Muscle of arm (tissue), 12 donors: ENCODE measurements around the gene NEK2. TPM values are rescaled to one million over a fixed set of nuclear protein-coding genes. Genes with fewer than 3 reads are reported as not detected.
"Not testable (repeated sequence)": the region's sequence is repeated elsewhere in the genome, so short reads cannot be mapped to it uniquely, and the experiment has no call there.

Experiments used
- DNase-seq: peaks from one replicate; pipeline ENCODE4 v3.0.0-alpha.2; 2013
- polyA plus RNA-seq, 12 donors: library from polyadenylated mRNA; unstranded; fragments of 120-200 nt; gene quantifications; one replicate each; pipeline ENCODE4 v1.2.1, GENCODE V29; 2013; ENCODE audit not compliant: insufficient read length in 12 of 12

Gene NEK2
- polyA plus RNA-seq, 12 donors = 3.4 to 11.5 (median 7.2) TPM; not detected in 1

DNA sequence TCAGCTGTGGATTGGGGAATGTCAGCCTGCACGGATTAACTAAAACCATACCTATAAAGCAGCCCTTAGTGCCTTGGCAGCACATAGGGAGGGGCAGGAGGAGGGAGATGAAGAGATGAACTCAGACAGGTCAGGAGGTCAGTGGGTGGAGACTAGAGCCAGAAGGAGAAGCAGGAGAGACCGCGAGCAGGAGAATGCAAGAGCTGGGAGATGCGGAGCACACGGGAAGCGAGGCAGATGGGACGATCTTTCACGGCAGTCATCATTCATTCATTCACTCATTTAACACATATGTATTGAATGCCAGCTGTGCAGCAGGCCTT lies 41.9 kb downstream of the NEK2 start:
- DNase-seq = no peak

DNA sequence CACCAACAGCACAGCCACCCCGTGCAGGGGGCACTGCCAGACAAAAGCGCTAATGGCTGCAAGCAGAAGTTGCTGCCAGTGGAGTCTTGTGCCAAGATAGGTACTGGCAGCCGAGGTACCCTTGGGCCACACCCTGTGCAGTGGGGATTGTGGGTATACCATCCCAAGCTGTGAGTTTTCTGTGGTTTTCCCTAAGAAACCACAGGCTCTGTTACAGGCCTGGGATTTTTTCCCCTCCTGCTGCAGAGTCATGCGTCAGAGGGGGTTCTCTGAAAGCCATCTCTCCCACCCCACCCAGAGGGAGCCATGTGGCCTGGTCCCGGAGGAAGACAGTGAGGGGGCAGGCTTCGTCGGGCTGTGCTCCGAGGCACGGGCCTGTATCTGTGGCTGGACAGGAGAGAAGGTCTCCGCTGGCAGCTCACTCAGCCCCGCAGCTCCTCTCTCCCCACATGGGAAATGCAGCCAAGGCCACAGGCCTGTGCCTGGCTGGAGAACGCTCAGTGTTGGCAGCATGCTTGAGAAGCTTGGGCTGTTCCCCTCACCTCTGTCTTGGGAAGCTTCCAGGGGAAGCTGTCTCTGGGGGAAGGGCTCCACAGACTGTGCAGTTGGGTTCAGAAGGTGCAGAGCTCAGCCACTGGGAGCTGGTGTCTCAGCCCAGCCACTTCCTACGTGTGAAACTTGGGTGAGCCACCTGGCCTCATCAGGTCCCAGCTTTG lies 42.5 kb downstream of the NEK2 start:
- no peak for DNase-seq

DNA sequence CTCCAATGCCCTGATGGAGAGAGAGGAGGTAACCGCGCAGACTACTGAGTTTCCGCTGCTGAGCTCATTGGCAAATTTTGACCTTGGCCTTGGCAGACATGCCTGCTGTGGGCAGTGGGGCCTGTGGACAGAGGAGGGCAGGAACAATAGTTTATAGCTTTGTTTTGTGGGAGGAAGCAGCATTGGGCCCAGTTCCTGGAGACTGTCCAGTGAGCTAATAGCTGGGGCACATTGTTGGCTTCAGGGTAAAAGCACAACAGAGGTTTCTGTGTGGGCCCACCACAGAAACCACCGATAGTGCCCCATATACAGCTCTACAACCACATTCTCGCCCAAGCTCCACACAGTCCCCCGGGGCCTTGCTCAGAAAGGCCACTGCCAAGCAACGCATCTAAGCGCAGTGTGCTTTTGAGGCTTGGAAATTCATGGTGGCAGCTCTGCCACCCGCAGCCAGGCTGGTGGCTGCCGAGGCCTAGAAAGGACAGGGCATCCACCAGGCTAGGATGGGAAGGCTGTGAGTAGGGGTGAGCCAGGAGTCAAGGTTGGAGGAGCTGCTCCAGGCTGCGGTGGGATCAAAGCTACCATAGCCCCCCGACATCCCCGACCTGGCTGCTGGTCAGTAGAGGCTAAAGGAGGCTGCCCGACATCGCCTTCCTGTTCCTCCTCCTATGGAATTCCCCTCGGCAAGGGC lies 43.2 kb downstream of the NEK2 start:
- no peak for DNase-seq

DNA sequence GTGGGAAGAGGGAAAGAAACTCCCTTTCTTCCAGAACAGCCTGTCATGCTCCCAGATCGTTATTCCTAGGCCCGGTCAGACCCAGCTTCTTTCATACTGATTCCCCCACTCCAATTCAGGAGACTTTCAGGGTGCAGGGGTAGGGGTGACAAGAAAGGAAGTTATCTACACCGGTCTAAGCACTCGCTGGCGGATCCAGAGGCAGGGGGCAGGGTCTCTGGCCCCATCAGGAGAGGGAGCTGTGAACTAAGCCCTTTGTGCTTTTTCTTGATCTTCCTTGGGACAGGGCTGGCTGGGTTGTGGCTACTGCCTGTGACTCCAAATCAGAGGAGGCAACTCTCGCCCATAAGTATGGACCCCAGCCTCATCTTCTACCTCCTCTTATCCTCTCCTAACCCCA lies 44.3 kb downstream of the NEK2 start:
- DNase-seq = no peak

DNA sequence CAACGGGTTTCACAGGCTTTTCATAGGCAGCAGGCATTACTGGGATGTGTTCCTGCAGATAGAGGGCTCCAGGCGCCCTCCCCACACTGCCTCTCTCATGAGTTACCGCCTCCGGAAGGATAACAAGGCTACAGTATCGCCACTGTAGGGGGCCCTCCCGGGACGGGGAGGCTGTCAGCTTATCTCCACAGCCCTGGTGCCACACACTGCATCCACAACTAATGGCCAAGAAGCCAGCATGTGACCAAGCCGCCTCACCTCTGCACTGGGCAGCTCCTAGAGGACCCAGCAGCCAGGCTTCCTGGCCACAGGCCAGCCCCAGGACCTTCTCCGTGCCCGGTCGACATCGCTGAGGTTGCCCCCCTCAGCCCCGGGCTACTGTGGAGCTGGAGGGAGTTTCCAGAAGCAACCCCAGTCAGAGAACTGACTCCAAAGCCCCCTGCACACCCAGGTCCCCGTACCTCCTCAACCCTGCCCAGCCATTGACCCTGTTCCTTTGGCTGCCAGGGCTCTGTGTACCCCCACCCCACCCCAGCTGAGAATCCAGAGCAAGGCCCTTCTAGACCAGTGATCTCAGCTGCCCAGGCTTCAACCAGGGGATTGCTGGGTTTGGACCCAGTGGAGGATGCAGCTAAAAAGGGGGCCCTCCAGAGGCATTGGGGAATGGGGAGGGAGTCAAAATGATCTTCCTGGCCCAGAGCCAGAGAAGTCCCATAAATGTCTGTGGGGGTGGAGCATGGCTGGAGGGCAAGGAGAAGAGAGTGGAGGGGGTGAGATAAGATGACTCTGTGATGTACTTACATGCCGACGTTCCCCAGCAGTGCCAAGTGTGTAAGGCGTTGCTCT lies 45.0 kb downstream of the NEK2 start:
- no peak for DNase-seq

DNA sequence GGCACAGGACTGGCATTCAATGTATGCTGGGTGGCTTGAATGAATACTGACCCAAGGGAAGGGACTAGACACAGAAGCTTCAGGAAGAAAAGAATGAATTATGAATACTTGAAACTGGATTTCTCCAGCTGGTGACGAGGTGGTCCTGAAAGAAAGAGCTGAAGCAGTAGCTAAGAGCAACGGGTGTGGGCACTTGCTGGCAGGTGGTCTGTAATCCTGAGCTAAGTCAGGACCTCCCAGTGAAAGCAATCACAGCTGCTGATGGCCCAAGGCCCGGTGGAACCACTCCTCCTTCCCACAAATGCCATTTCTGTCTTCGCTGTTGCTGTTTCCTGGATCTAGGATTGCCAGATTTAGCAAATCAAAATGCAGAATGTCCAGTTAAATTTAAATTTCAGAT lies 47.0 kb downstream of the NEK2 start:
- no peak for DNase-seq

DNA sequence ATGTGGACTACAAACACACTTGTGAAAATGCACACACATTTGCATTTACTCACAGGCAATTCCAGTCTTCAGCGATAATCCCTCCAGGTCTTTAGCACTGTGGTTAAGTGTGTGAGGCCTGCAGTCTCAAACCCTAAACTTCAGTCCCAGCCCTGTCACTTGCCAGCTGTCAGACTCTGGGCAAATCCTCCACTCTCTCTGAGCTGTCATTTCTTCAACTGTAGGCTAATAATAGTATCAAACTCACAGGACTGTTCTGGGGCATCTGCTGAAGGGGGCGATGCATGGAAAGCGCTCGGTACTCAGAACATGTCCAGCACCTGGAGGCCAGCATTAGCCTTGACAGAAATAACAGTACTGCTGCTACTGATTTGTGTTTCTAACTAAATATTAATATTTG lies 48.2 kb downstream of the NEK2 start:
- DNase-seq = no peak

DNA sequence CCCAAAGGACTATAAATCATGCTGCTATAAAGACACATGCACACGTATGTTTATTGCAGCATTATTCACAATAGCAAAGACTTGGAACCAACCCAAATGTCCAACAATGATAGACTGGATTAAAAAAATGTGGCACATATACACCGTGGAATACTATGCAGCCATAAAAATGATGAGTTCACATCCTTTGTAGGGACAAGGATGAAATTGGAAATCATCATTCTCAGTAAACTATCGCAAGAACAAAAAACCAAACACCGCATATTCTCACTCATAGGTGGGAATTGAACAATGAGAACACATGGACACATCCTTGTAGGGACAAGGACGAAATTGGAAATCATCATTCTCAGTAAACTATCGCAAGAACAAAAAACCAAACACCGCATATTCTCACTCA lies 49.6 kb downstream of the NEK2 start:
- DNase-seq = not testable (repeated sequence)

DNA sequence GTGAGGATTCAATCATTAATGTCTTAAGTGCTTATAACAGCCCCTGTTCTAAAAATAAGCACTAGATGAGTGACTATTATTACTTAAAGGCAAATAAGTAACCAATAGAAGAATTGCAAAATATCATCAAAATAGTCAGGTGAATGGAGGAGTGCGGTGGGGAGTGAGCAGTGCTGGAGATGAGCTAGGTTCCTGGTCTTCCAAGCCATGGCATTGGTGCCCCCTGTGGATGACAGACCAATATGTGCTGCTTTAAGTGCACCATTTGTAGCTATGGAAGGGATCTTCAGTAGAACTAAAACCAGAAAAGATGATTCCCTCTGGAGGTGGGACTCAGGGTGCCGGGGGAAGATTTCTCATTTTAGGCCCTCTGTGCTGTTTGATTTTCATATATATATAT lies 50.4 kb downstream of the NEK2 start:
- no peak for DNase-seq

DNA sequence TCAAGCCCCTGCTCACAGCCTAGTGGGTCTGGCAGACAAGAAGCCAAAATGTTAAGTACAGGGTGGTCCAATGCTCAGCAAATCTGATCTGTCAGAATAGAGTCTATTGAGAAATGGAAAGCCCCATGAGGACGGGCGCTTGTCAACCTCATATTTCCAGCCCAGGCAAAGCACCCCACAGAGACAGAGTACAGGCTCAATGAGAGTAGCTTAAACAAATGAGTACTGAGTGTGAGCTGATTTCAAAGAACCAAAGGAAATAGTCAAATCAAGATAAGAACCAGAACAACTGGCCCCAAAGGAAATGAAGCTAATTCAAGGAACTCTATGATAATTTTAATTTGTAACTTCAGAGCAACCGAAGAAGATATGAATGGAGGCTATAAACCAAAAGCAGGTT lies 51.9 kb downstream of the NEK2 start:
- DNase-seq = no peak

DNA sequence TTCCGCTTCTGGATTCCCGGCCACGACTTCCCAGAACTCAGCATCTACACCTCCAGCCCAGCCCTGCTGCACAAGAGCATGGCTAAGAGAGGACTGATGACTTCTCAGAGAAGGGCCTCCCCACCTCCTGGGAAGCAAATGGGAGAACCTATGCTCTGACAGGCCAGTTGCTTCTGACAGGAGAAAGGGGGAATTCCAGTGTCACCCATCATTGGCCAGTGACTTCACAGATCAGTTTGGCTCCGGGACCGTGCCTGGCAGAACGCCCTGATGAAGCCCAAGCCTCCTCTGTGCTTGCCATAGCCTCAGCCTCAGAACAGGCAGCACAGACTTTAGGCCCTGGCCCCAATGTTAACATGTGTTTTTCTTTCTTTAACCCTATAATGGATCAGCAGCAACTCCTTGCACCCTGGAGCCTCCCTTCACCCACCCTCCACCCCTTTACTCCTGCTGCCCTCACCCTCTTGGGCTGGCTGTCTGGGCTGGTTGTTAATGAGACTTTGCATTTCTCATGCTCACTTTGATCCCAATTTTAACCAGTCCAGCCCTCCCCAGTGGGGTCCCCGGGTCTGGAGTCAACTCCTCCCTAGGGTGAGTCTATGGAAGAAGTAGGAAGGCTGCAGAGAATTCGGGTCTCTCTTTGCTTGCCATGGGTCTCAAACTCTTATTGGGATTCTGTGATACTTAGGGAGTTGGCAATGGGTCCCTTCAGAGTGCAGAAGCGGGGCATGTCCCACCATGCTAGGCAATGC lies 53.8 kb downstream of the NEK2 start:
- DNase-seq = no peak

DNA sequence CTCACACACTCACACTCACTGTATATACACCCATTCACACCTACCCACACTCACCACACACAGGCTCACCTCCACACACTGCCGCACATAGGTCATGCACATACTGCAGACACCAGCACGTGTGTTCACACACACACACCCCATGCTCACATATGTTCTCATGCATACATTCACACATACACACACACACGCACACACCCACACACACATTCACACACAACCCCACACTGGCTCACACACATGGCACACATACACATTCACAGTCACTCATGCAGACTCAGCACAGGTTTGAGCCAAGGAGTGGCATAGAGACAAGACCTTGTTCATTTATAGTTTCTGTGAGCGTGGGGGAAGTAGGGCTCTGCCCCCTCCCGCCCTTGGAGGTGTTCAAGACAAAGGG lies 55.3 kb downstream of the NEK2 start:
- no peak for DNase-seq

DNA sequence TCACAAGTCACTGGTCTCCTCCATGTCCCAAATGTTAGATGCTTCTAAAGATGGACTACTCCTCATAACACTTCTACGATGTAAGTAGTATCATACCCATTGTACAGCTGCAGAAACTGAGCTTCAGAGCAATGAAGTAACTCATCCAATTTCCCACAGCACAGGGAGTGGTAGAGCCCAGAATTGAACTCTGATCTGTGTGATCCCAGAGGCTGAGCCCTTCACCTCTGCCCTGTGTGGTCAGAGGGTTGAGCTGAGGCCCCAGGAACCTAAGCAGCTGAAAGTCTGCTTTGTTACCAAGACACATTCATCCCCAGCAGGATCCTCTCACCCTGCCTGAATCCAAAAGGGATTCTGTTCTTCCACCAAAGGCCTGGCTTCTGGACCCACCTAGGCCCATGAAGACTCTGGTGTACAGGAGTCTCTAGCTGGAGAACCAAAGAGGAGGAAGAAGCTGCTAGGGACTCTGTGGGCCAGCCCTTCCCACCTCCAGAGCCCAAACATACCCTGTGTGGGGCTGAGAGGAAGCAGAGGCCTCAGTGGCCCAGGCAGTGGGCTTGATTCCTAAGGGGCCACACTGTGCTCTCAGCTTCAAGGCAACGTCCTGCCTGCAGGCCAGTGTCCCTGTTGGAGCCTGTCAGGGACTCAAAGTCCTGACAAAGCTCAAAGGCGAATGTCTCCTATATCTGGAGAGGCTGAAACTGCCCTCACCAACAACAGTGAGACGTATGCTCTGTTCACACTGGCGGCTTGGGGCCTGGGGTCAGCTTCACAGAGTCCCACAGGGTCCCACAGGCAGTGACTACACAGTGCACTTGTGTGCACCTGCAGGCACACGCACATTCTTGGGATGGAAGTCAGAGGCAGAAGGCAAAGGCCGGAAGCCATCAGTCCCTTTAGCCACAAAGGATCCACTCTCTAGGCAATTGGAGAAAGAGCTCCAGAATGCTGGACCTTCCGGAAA lies 56.1 kb downstream of the NEK2 start:
- no peak for DNase-seq

DNA sequence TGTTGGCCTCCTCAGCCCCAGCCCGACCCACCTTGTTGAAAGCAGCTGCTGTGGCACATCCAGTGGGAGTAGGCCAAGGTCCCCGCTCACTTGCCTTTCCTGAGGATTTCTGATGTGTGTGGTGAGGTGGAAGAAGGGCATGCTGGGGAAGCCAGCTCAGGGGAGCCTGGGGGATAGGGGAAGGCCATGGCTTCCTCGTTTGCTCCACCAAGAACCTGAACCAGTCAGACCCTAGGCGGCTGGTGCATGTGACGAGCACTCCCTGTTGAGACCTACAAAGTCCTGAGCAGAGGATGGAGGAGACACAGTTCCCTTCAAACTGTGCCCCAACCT lies 58.5 kb downstream of the NEK2 start:
- no peak for DNase-seq

DNA sequence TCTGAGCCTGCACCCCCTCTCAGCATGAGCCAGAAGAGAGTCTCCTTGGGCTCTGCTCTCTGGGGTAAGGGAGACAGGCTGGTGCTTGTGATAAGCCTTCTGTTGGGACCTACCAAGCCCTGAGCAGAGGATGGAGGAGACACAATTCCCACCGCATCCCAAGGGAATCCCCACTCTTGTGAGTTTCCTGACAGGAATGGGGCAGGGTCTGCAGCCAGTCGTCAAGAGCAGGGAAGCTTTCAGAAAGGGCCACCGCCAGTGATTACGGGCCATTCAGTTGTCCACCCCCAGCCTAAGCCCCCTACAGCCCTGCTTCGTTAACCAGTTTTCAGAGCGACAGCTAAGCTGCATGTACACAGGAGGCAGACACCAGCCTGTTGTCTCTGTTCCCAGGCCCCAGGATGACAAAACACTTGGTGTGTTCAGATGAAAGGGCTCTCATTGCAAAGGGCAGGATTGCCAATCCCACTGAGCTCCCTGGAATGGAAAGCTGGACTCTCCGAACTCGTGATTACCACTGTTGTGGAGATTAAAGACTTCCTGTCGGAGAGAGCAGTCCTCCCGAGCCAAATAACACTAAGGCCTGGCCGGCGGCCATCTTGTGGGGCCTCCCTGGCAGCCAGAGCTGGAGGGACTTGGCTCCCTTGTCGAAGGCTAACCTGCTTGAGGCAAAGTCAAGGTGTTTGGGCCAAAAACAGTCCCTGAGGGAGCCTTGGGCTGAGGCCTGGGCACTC lies 59.0 kb downstream of the NEK2 start:
- DNase-seq = peak; percentile 49

DNA sequence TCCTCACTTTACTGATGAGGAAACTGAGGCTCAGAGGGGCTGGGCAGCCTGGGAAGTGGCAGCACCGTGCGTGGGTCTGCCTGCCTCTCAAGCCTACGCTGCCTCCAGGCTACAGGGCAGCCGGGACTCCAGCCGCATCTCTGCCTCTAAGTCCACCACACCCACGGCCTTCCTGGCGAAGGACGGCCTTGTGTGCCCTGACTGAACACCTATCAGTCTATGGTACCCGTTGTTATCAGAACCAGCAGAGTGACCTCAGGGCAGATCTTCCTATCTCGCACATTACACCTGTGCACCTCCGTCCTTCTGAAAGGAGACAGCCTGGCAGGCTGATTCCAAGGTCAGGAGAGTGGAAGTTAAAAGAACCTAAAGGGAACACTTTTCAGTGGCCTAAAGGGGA lies 60.8 kb downstream of the NEK2 start:
- no peak for DNase-seq

DNA sequence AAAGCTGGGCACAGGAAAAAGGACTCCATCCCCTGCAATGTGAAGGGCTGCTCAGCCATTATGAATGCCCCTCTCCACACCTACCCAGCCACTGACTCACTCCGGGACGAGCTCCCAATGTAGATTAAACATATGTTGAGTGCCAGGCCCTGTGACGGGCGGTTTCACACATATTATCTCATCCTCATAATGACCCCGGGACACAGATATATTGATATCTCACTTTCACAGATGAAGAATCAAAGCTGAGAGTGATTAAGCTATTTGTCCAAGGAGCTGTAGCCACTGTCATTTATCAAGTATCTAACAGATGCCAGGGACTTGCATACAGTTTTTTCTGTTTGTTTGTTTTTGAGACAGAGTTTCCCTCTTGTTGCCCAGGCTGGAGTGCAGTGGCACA lies 61.5 kb downstream of the NEK2 start:
- no peak for DNase-seq

DNA sequence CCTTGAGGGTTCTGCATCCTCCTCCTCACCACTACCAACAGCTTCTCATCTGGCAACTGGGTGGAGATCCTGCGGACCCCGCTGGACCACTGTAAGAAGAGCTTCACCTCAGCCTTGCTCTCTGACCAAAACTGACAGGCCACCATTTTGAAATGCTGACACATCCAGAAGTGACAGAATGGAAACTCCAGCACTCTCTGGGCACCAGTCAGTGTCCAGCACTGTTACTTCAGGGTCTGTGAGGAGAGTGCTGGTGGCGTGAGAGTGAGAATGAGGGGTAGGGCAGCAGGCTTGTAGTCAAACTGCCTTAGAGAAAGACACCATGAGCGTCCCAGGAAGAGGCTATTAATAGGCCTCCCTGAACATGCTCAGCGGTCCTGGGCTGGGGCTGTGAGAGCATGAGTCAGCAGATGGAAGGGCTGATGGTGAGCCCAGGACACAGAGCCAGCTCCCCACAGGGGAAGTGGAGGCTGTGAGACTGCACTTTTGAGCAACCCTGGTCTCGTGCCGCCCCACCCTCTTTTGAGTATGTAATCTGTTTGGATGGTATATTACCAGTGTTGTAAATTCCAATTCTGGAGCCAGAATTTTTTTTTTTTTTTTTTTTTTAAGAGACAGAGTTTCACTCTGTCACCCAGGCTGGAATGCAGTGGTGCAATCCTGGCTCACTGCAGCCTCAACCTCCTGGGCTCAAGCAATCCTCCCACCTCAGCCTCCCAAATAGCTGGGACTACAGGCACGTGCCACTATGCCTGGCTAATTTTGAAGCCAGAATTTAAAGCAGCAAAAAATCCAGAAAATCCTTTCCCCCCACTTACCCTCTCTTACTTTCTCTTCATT lies 62.1 kb downstream of the NEK2 start:
- peak; percentile 46 for DNase-seq

DNA sequence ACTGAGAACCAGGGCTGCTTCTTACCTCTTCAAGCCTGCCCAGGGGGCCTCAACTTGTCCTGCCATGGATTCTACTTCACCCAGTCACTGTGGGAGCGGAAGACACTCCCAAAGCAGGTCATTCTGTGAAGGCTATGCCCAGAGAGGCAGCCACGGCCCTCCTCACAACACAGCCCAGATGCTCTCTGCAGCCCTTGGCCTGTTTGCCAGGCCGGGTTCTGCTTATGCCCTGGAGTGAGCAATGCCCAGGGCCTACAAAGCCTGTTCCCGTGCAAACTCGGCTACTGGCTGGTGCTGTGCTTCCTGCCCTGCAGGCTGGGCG lies 62.7 kb downstream of the NEK2 start:
- DNase-seq = no peak
